C4-2B (cell line): Measurements from ENCODE around the gene FES.
A peak's percentile ranks its signal among the peaks of the same experiment; 100 is the strongest.

Experiments
- CTCF ChIP-seq: fragments of 450-650 bp; conservative IDR thresholded peaks from 2 replicates; pipeline ENCODE4 v1.5.1; 2017; ENCODE audit warnings: mild to moderate bottlenecking
- ZFX ChIP-seq: fragments of 450-650 bp; IDR thresholded peaks from 2 replicates; pipeline ENCODE4 v1.6.1; 2017

- peak; percentile 99 for TF ChIP-seq CTCF
- no peak for TF ChIP-seq ZFX
Observed at GRCh38 chr15:90885432-90886290, 1.4 kb downstream of the FES start.
